Measurements from ENCODE around the gene IL1RAPL1.

The IL1RAPL1 gene

GRCh38 chrX:28613558-28613957 lies 26.3 kb downstream of the IL1RAPL1 start:
- no peak for DNase-seq (ENCODE audit: low read depth)
- TF ChIP-seq CTCF (conservative IDR thresholded peaks at IDR 0.05; ENCODE audit: low read length), result no peak
- H3K4me3 ChIP-seq (ENCODE audit: low read length), result no peak overlapping the region

GRCh38 chrX:28625223-28625622 lies 38.0 kb downstream of the IL1RAPL1 start:
- H3K4me3 ChIP-seq (ENCODE audit: low read length), result no peak overlapping the region
- TF ChIP-seq CTCF (conservative IDR thresholded peaks at IDR 0.05; ENCODE audit: low read length), result no peak
- DNase-seq (ENCODE audit: low read depth), result no peak

GRCh38 chrX:28626515-28626914 lies 39.3 kb downstream of the IL1RAPL1 start:
- no peak for TF ChIP-seq CTCF (conservative IDR thresholded peaks at IDR 0.05; ENCODE audit: low read length)
- H3K4me3 ChIP-seq (ENCODE audit: low read length), result no peak overlapping the region
- DNase-seq (ENCODE audit: low read depth), result no peak

GRCh38 chrX:28628120-28628519 lies 40.9 kb downstream of the IL1RAPL1 start:
- no peak for DNase-seq (ENCODE audit: low read depth)
- H3K4me3 ChIP-seq (ENCODE audit: low read length), result no peak overlapping the region
- no peak for TF ChIP-seq CTCF (conservative IDR thresholded peaks at IDR 0.05; ENCODE audit: low read length)

- H3K4me3 ChIP-seq (ENCODE audit: low read length), result no peak overlapping the region
- no peak for DNase-seq (ENCODE audit: low read depth)
Measured at GRCh38 chrX:28638775-28639174, 51.5 kb downstream of the IL1RAPL1 start.

GRCh38 chrX:28639451-28639850 lies 52.2 kb downstream of the IL1RAPL1 start:
- no peak for TF ChIP-seq CTCF (conservative IDR thresholded peaks at IDR 0.05; ENCODE audit: low read length)
- no peak for DNase-seq (ENCODE audit: low read depth)
- no peak overlapping the region for H3K4me3 ChIP-seq (ENCODE audit: low read length)

More at GRCh38 chrX:28638775-28639174, 51.5 kb downstream of the IL1RAPL1 start:
- no peak for TF ChIP-seq CTCF (conservative IDR thresholded peaks at IDR 0.05; ENCODE audit: low read length)

GRCh38 chrX:28649541-28649940 lies 62.3 kb downstream of the IL1RAPL1 start:
- H3K4me3 ChIP-seq (ENCODE audit: low read length), result no peak overlapping the region
- no peak for TF ChIP-seq CTCF (conservative IDR thresholded peaks at IDR 0.05; ENCODE audit: low read length)
- no peak for DNase-seq (ENCODE audit: low read depth)

Data from AG10803 (cell line).